ENCODE data around the gene TMEM260. TPM values are rescaled to one million over a fixed set of nuclear protein-coding genes. Genes with fewer than 3 reads are reported as not detected.

TMEM260 gene
- total and polyA plus RNA-seq, 2 donors (not counting 3 experiments of a cell fraction or from before 2014, with no cell fraction given): 9.1 to 16.2 TPM

DNA sequence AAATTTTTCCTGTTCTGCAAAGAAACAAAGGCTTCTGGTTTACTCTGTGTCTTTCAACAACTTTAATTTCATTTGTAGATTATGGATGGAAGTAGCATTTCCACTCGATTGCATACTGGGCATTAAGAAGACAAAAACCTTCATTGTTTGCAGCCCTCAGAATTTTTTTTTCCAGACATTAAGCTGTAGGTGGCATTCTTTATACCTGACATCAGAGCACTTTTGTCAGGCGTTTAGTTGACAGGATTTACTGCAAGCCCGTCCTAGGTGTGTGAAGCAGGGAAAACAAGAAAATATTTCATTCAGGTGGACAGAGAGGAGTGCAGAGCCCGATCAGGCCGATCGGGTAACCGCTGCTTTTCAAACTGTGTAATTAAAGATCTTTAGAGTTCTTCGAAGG lies 107.5 kb downstream of the TMEM260 start:
- POLR2A ChIA-PET: no interaction called here
- H3K36me3 ChIP-seq (ENCODE audit: control insufficient read depth in 2 of 2, extremely low read depth in 1 of 2, insufficient read depth in 2 of 2, low read length in 2 of 2): no peaks in the 10 kb centered on the region
- H3K4me2 ChIP-seq (ENCODE audit: insufficient read depth, low read length): no peak overlapping the region
- H3K27ac ChIP-seq (ENCODE audit: insufficient read depth, low read depth, low read length): no peak overlapping the region
- DNase-seq (ENCODE audit: low read depth, low spot score) (no peak), FAIRE-seq (no peak)
- CTCF ChIA-PET: no interaction called here
- BruUV-seq (replicated peaks): no TSS peak
- H3K9me1 ChIP-seq (replicated peaks; ENCODE audit: control insufficient read depth, extremely low read depth, insufficient read depth, low read length): no peaks in the 10 kb centered on the region
- H3K79me2 ChIP-seq (ENCODE audit: control insufficient read depth, insufficient read depth, low read length): no peaks in the 10 kb centered on the region
- H2AFZ ChIP-seq (ENCODE audit: low read depth, low read length): no peak overlapping the region
- intact Hi-C loops (cut with micrococcal nuclease): no loop called here
- no peak overlapping the region for H3K9ac ChIP-seq (replicated peaks; ENCODE audit: extremely low read depth, insufficient read depth, low read length)
- dilution Hi-C loops (cut with MboI; ENCODE audit: extremely low pct_ligation_motif_present, low sequenced_read_pairs): no loop called here
- no peaks in the 10 kb centered on the region for H3K4me1 ChIP-seq (ENCODE audit: control insufficient read depth, extremely low read depth, insufficient read depth, low read length)
- no peaks in the 10 kb centered on the region for H3K9me3 ChIP-seq (replicated peaks; ENCODE audit: control insufficient read depth, insufficient read depth, low read length)
- H3K27me3 ChIP-seq (ENCODE audit: control insufficient read depth in 2 of 2, insufficient read depth in 2 of 2, low read length in 2 of 2): no peaks in the 10 kb centered on the region
- H3K4me3 ChIP-seq (replicated peaks in 1 of 3; ENCODE audit: insufficient read depth in 1 of 3, low read depth in 1 of 3, low read length in 3 of 3): no peak overlapping the region
- H4K20me1 ChIP-seq (replicated peaks; ENCODE audit: control insufficient read depth, extremely low read depth, insufficient read depth, low read length): no peaks in the 10 kb centered on the region
- TF ChIP-seq JUN (IDR thresholded peaks at IDR 0.05; ENCODE audit: borderline replicate concordance, insufficient read depth, insufficient read length, low read depth) (no peak), MYC (IDR thresholded peaks at IDR 0.05; ENCODE audit: low read depth, low read length) (no peak), FOS (IDR thresholded peaks at IDR 0.05; ENCODE audit: borderline replicate concordance, insufficient read depth, low read length) (no peak), POLR2AphosphoS5 (IDR thresholded peaks at IDR 0.05; ENCODE audit: insufficient read depth, low read depth, low read length) (no peak), EZH2 (IDR thresholded peaks at IDR 0.05; ENCODE audit: borderline replicate concordance, low read depth, low read length, severe bottlenecking) (no peak), POLR2A (IDR thresholded peaks at IDR 0.05; ENCODE audit: low read depth, low read length) (no peak), GATA2 (IDR thresholded peaks at IDR 0.05; ENCODE audit: insufficient read depth, insufficient read length, low read depth, low read length) (no peak)
- TF ChIP-seq, protein P1, sequence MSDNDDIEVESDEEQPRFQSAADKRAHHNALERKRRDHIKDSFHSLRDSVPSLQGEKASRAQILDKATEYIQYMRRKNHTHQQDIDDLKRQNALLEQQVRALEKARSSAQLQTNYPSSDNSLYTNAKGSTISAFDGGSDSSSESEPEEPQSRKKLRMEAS (IDR thresholded peaks at IDR 0.05; ENCODE audit: insufficient read depth, insufficient read length): no peak
- TF ChIP-seq, protein P2, sequence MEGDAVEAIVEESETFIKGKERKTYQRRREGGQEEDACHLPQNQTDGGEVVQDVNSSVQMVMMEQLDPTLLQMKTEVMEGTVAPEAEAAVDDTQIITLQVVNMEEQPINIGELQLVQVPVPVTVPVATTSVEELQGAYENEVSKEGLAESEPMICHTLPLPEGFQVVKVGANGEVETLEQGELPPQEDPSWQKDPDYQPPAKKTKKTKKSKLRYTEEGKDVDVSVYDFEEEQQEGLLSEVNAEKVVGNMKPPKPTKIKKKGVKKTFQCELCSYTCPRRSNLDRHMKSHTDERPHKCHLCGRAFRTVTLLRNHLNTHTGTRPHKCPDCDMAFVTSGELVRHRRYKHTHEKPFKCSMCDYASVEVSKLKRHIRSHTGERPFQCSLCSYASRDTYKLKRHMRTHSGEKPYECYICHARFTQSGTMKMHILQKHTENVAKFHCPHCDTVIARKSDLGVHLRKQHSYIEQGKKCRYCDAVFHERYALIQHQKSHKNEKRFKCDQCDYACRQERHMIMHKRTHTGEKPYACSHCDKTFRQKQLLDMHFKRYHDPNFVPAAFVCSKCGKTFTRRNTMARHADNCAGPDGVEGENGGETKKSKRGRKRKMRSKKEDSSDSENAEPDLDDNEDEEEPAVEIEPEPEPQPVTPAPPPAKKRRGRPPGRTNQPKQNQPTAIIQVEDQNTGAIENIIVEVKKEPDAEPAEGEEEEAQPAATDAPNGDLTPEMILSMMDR (IDR thresholded peaks at IDR 0.05; ENCODE audit: extremely low read depth in 1 of 2, insufficient read depth in 1 of 2, low read depth in 1 of 2, low read length in 2 of 2): no peak
